Measurements from ENCODE around the gene SUFU.

- TF ChIP-seq POLR2A (IDR thresholded peaks at IDR 0.05) (no peak), CTCF (IDR thresholded peaks at IDR 0.05 in 8 of 11, conservative IDR thresholded peaks at IDR 0.05 in 3 of 11) (peak in 2 of 11 experiments; percentile 11 to 26), POLR2AphosphoS5 (IDR thresholded peaks at IDR 0.05) (peak; percentile 58 to 77 (median 72))
These were observed 170.2 kb downstream of the SUFU start for GRCh38 chr10:102673819-102674511.

All from spleen (tissue), 7 donors.